GM19397 (cell line): Measurements from ENCODE around the gene TSPOAP1.

Experiments
- ATAC-seq: cut with Tn5 transposase; IDR thresholded peaks from one replicate; pipeline ENCODE4 v1.9.1; 2021; ENCODE audit warnings: mild to moderate bottlenecking, moderate library complexity; ENCODE audit not compliant: unreplicated experiment

Gene TSPOAP1

GRCh38 chr17:58328195-58329034, at the start of gene TSPOAP1:
Gene TSPOAP1, minus strand, starts transcription at chr17:58328795. Its CDS starts 875 bp downstream, at chr17:58327920.
- peak; percentile 22 for ATAC-seq

GRCh38 chr17:58377661-58378060, 49.1 kb upstream of the TSPOAP1 start:
- no peak for ATAC-seq

- no peak for ATAC-seq
Observed at GRCh38 chr17:58377093-58377601, 48.6 kb upstream of the TSPOAP1 start.

GRCh38 chr17:58376472-58377000, 47.9 kb upstream of the TSPOAP1 start:
- ATAC-seq: no peak

GRCh38 chr17:58375811-58376210, 47.2 kb upstream of the TSPOAP1 start:
- ATAC-seq: no peak

- ATAC-seq: no peak
Observed at GRCh38 chr17:58375256-58375655, 46.7 kb upstream of the TSPOAP1 start.

- ATAC-seq: no peak
Observed at GRCh38 chr17:58373923-58374322, 45.3 kb upstream of the TSPOAP1 start.

- ATAC-seq: no peak
Observed at GRCh38 chr17:58373003-58373402, 44.4 kb upstream of the TSPOAP1 start.

GRCh38 chr17:58371300-58371950, 42.8 kb upstream of the TSPOAP1 start:
- no peak for ATAC-seq

GRCh38 chr17:58370716-58371115, 42.1 kb upstream of the TSPOAP1 start:
- ATAC-seq: no peak

- ATAC-seq: no peak
Observed at GRCh38 chr17:58370309-58370708, 41.7 kb upstream of the TSPOAP1 start.

GRCh38 chr17:58369214-58370031, 40.8 kb upstream of the TSPOAP1 start:
- ATAC-seq: no peak

- no peak for ATAC-seq
Observed at GRCh38 chr17:58368860-58369213, 40.2 kb upstream of the TSPOAP1 start.

- ATAC-seq: no peak
Observed at GRCh38 chr17:58367461-58367860, 38.9 kb upstream of the TSPOAP1 start.

GRCh38 chr17:58365980-58366595, 37.5 kb upstream of the TSPOAP1 start:
- no peak for ATAC-seq

- no peak for ATAC-seq
Observed at GRCh38 chr17:58365185-58365979, 36.8 kb upstream of the TSPOAP1 start.

GRCh38 chr17:58364270-58364942, 35.8 kb upstream of the TSPOAP1 start:
- no peak for ATAC-seq

- no peak for ATAC-seq
Observed at GRCh38 chr17:58363457-58364185, 35.0 kb upstream of the TSPOAP1 start.
